GM10248 (cell line): ENCODE results near the gene SPATA3.

Source experiments
- CTCF ChIA-PET: fragments of 300-600 bp; sonication (Branson Sonifier 250); formaldehyde crosslinking; extraction: SDS; loops from one replicate; lab custom pipeline; 2021; ENCODE audit warnings: antibody characterized with exemption; lab: Yijun Ruan, JAX
- POLR2A ChIA-PET: fragments of 350-650 bp; sonication (Branson Sonifier 250); formaldehyde crosslinking; extraction: SDS; loops from one replicate; lab custom pipeline; 2020; ENCODE audit warnings: antibody characterized with exemption; lab: Yijun Ruan, JAX
- DNase-seq: peaks from one replicate; pipeline ENCODE4 v3.0.0; 2012; ENCODE audit errors: extremely low spot score
- CTCF ChIP-seq: IDR thresholded peaks from 2 replicates; pipeline ENCODE4 v1.5.1; 2012; ENCODE audit warnings: mild to moderate bottlenecking, low read depth; ENCODE audit errors: extremely low read depth, missing control alignments, control extremely low read depth

Gene SPATA3

GRCh38 chr2:230968921-230969658 lies 26.8 kb upstream of the SPATA3 start:
- CTCF ChIA-PET, result interaction anchor here (1.3 to 4.5 kb wide), 8 partner anchors 10 to 84 kb away, joined by 3 to 17 read pairs (median 9); partner anchors contain the start of gene GPR55
- TF ChIP-seq CTCF, result no peak
- POLR2A ChIA-PET, result interaction anchor here (1.2 to 1.8 kb wide), 3 partner anchors 13 to 22 kb away, joined by 4 to 5 read pairs (median 5); no protein-coding TSS in a partner anchor
- no peak for DNase-seq

- no peak for TF ChIP-seq CTCF
- CTCF ChIA-PET, result interaction anchor here (1.3 to 4.5 kb wide), 7 partner anchors 10 to 83 kb away, joined by 3 to 17 read pairs (median 10); partner anchors contain the start of gene GPR55
- POLR2A ChIA-PET, result interaction anchor here (0.7 to 1.8 kb wide), 2 partner anchors 16 to 23 kb away, joined by 4 to 5 read pairs; no protein-coding TSS in a partner anchor
Observed at GRCh38 chr2:230969659-230970015, 26.3 kb upstream of the SPATA3 start.

GRCh38 chr2:230972046-230972445 lies 23.9 kb upstream of the SPATA3 start:
- ChIA-PET CTCF (interaction anchor here (1.0 to 5.1 kb wide), 5 partner anchors 14 to 148 kb away, joined by 3 to 59 read pairs (median 10); no protein-coding TSS in a partner anchor), POLR2A (no interaction called here)
- no peak for DNase-seq
- no peak for TF ChIP-seq CTCF

More at GRCh38 chr2:230969659-230970015, 26.3 kb upstream of the SPATA3 start:
- no peak for DNase-seq

GRCh38 chr2:230974096-230974913 lies 21.6 kb upstream of the SPATA3 start:
- DNase-seq, result peak; percentile 84
- POLR2A ChIA-PET, result interaction anchor here (0.7 to 1.7 kb wide), 5 partner anchors 10 to 1052 kb away, joined by 3 to 8 read pairs (median 4); partner anchors contain the start of gene TRIP12
- CTCF ChIA-PET, result interaction anchor here (0.8 to 5.1 kb wide), 14 partner anchors 10 to 150 kb away, joined by 3 to 59 read pairs (median 4); no protein-coding TSS in a partner anchor
- no peak for TF ChIP-seq CTCF

- ChIA-PET CTCF (interaction anchor here (1.3 to 5.1 kb wide), 6 partner anchors 10 to 63 kb away, joined by 3 to 59 read pairs (median 6); no protein-coding TSS in a partner anchor), POLR2A (interaction anchor here (1.6 to 1.7 kb wide), 2 partner anchors 29 to 32 kb away, joined by 4 to 8 read pairs; no protein-coding TSS in a partner anchor)
- no peak for TF ChIP-seq CTCF
- no peak for DNase-seq
Observed at GRCh38 chr2:230975927-230976326, 20.0 kb upstream of the SPATA3 start.
